NCI-H1417 treated with DMSO at 0.1 percent for 48 hours (cell line): ENCODE measurements around the gene PPP2R2B.
A peak's percentile ranks its signal among the peaks of the same experiment; 100 is the strongest.

Experiments
- DNase-seq: peaks from one replicate; lab custom pipeline; 2025; lab: John Stamatoyannopoulos, UW

PPP2R2B gene

DNA sequence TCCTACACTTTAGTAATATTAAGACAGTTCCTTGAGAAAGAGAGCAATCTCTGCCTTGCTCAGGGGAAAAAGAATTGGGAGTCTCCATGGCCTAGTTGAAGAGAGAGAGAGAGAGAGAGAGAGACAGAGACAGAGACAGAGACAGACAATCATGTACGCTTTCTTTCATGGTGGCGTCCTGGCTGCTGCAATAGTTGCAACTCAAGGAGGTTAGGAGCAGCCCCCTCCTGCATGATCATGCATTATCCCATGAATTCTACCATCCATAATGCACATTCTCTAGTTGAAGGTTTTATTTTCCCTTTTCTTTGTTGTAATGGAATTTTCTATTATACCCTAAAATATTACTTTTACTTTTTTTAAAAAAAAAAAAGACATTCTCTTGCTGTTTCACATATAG lies 50.7 kb downstream of the PPP2R2B start:
- no peak for DNase-seq

DNA sequence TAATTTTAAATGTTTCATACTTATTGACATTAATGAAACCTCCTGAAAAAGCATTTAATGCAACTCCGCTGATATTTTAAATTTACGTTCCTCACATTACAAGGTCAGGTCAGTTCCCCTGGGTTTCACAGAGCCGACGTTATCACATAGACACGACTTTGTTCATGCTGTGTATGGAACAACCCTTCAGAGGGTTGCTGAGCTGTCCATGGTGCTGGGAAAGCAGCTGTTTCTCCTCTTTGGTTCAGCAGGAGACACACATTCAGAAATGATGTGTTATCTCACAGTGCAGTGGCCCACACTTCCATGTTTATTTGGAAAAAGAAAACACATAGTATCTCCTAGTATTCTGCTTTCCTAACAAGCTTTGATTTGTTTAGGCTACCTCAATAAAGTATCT lies 53.5 kb downstream of the PPP2R2B start:
- no peak for DNase-seq

DNA sequence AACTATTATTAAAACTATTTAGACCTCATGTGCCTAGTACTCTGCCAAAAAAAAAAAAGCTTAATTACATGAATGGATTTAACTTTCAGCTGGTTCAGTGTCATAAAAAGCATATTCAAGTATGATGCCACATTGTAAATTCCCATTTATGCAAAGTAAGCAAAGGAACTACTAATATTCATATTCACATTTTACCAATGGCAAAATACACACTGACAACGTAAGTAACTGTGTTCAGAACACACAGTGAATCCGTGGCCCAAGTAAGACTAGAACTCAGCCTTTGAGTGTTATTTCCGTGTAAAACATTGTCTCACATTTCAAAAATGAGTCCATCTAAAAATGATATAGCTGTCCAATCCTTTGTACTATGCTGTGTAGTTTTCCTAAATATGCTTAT lies 56.8 kb downstream of the PPP2R2B start:
- no peak for DNase-seq

GRCh38 chr5:146820987-146821386 lies 57.6 kb downstream of the PPP2R2B start:
- no peak for DNase-seq

GRCh38 chr5:146818822-146819221 lies 59.7 kb downstream of the PPP2R2B start:
- no peak for DNase-seq

DNA sequence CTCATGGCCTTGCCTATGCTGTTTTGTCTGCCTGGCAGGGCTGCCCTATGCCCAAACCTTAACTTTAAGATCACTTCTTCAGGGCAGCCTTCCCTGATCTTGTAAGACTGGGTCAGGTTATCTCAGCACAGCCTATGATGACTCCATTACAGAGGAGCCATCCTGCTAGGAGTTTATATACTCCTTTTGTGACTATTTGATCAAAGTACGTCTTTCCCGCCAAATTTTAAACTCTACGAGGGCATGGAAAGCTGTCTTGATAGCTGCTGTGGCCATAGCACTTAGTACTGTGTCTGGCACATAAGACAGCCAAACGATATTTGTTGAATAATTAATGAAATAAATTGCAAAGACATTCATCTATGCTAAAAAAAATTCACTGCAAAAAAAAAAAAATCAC lies 60.6 kb downstream of the PPP2R2B start:
- DNase-seq: no peak

DNA sequence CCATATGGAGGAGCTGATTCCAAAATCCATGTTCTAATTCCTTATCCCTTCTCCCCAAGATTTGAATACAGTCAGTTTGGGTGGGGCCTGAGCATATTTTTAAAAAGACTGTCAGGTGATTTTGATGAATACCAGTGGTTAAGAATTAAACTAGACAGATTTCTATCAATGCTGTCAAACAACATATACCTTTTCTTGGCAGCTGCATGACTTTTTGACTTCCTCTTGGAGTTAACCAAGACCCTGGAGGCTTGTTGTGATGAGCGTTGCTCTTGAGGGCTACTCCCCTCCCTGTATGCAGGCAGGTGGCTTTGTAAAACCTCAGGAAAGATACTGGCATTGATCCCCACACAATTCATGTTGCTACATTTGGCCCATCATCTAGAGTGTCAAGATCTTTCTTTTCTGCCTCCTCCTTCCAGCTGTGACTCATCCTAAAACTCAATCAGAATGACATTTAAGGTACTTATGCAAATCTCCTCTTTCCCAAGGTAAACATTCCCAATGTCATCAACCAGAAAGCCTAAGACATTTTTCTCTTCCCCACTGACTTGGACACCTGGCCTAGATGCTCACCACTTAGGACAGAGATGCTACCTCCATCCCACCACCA lies 61.7 kb downstream of the PPP2R2B start:
- DNase-seq: no peak

GRCh38 chr5:146815411-146815810 lies 63.1 kb downstream of the PPP2R2B start:
- DNase-seq: no peak

DNA sequence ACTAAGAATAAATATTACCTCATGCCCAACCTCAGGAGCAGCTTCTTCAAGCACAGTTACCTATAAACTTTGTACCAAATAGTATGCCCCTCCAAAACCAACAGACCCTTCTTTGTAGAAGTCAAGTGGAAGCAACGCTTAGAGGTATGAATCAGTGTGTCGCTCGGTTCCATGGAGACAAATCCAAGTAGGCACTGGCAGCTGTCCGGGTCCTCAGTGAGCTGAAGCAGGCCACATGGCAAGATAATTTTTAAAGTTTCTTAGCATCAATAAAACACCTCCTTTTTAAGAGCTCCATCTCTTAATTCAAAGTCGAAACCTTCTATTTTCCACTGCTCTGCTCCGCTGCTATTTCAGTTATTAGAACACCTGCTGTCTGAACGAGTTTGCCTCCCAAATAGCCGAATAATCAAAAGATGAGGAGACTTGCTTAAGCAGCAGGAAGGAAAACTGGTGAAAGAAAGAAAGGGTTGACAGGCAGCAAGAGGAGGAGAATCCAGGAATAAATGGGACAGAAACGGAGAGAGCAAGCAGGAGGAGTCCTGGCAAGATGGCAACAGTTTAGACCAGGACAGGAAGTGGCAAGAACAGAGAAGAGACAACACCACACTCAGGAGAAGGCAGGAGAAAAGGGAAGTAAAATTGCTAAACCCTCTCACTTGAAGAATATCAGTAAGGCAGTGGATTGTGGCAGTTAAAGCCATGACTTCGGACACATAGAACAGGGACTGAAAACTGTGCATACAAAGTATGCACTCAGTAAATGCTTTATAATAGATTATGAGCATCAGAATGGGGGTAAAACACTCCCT lies 65.0 kb downstream of the PPP2R2B start:
- DNase-seq: no peak

GRCh38 chr5:146805081-146805480 lies 73.5 kb downstream of the PPP2R2B start:
- no peak for DNase-seq

DNA sequence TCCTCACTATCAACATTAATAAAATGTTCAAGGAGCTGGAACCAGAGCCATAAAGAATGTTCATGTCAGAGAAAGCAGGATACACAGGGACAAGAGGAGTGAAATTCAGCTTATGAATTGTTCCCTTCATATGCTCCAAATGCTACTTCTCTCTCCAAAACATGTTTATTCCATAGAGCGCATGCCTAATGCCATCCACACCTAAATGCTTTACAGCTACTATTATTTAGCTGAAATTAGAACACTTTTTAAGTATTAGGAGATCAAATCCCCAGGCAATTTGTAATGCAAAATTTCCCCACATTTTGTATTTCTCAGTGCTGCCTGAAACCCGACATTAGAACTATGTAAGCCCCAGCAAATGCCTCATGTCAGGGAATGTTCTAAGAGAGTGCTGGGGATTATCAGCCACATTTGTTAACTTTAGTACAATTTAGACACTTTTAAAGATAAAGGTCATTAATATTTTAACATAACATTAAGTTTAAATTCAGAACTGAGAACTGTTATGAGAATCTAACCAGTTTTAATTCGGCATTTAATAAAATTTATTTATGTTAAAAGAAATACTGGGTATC lies 75.5 kb downstream of the PPP2R2B start:
- DNase-seq: no peak

GRCh38 chr5:146799671-146800070 lies 78.9 kb downstream of the PPP2R2B start:
- DNase-seq: no peak

DNA sequence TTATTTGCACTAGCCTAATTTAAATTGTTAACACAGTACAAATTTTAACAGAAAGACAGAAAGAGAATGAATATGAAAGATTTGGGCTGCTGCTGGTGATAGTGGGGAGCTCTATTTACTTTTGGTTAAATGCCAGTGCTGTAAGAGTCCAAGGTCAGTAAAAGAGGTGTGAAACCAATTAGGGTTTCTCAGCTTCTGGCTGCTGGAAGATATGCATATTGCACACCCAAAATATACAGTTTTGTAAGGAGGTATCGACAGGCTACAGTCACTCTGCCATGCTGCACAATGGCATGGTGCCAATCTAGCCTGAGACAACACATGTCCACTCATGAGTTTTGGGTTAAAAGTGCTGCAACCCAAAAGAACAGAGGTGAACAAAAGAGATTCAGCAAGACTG lies 79.3 kb downstream of the PPP2R2B start:
- DNase-seq: no peak

GRCh38 chr5:146797658-146798057 lies 80.9 kb downstream of the PPP2R2B start:
- DNase-seq: peak; percentile 26

DNA sequence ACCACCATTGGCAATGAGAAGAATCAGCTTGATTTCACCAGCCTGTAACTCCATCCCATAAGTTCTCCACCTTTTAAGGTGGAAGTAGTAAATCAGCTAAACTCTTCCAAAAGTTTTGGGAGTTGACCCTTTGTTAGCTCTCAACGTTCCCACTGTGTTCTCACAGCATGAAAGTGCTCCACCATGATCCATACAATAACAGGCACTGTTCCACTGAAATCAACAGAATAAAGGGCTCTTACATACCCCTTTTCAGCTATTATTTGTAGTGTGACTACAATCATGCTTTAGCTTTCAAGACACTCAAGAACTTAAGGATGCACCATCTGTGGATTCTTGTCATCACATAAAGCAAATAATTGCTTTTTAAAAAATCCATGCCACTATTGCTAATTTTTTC lies 81.6 kb downstream of the PPP2R2B start:
- DNase-seq: no peak

- DNase-seq: no peak
Measured at GRCh38 chr5:146796144-146796543, 82.4 kb downstream of the PPP2R2B start.

GRCh38 chr5:146794326-146795029 lies 84.1 kb downstream of the PPP2R2B start:
- no peak for DNase-seq

DNA sequence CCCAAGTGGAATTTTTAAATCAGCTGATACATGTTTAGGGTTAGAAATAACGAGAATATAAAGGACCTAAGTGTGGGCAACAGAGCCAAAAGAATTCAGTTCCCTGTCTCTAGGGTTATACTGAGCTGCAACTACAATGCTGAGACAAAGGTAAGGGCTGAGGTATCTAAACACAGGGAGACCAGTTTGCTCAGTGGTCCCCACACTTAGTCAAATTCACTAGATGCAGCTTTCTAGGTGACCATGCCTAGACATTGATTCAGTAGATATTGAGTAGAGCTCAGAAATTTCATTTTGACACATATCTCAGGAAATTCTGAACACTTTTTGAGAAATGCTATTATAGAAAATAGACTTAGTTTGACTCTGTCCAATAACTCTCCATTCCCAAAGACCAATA lies 84.8 kb downstream of the PPP2R2B start:
- no peak for DNase-seq

GRCh38 chr5:146791471-146791870 lies 87.1 kb downstream of the PPP2R2B start:
- DNase-seq: no peak

DNA sequence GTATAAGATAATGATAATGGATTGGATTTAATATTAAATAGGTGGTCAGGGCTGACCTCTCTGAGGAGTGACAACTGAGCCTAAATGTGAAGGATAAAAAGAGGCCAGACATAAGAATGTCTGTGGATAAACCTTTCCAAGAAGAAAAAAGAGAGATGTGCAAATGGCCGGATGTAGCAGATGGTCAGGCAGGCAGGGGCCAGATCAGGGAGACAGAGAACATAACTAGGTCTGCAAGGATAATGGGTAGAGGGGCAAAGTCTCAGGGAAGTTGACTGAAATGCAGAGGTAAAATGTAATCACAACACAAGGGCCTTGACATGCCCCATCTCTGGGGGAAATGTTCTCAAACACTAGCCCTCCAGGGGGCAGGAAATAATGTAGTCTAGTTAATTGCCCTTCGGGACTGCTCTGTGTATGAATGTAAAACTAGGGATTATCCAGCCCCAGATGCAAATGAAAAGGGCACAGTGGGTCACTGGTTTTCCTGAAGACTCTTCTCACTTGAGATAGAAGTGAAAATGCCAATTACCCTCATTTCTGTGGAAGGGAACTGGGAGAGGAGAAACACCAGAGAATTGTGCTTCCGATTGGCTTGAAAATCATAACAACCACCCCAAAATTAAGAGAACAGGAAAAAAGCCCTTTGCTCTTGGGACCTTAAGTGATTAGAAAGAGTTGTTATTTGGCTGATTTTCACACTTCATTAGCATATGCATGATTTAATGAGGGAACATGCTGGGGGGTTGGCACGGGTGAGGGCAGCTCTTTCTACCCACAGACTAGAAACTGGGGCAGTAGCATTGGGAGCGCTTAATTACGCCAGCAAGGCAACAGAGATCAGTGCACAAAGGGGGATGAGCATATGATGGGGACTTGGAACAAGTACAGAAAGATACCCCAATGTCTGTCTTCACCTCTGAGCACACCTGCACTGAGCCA lies 88.6 kb downstream of the PPP2R2B start:
- no peak for DNase-seq

DNA sequence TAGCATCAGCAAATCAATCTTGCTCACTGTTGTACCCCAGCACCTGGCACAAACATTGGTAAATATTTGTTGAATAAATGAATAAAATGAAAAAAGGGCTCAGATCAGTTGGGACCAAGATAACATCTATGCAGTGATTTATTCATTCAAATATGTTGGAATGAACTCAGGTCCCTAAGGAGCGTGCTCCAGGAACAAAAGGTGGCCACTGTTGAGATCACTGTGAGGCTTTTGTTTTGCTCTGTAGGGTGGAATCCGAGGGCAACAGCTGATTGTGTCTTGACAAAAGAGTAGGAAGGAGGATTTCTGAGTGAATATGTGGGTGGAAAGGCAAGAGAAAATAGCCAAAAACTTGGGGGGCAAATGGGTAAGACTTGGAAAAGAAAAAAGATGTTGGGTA lies 89.7 kb downstream of the PPP2R2B start:
- no peak for DNase-seq

- DNase-seq: no peak
Measured at GRCh38 chr5:146785065-146785464, 93.5 kb downstream of the PPP2R2B start.
